ENCODE data around the gene PRMT2.
"Not testable (repeated sequence)": the region's sequence is repeated elsewhere in the genome, so short reads cannot be mapped to it uniquely, and the experiment has no call there.

Gene PRMT2

DNA sequence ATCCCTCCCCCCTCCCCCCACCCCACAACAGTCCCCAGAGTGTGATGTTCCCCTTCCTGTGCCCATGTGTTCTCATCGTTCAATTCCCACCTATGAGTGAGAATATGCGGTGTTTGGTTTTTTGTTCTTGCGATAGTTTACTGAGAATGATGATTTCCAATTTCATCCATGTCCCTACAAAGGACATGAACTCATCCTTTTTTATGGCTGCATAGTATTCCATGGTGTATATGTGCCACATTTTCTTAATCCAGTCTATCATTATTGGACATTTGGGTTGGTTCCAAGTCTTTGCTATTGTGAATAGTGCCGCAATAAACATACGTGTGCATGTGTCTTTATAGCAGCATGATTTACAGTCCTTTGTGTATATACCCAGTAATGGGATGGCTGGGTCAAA lies 33.4 kb downstream of the PRMT2 start:
- H3K36me3 ChIP-seq (ENCODE audit: control insufficient read depth in 1 of 2, insufficient read depth in 2 of 2, low read length in 2 of 2); H3K27me3 ChIP-seq (ENCODE audit: insufficient read depth, low read length); H3K27ac ChIP-seq (ENCODE audit: low read depth, low read length); H3K4me3 ChIP-seq (ENCODE audit: low read depth, low read length); H4K8ac ChIP-seq (ENCODE audit: low read depth, low read length); H3K79me2 ChIP-seq (ENCODE audit: control insufficient read depth, insufficient read depth, low read length, poor library complexity); H3K9me3 ChIP-seq (ENCODE audit: insufficient read depth, low read depth, low read length); H2AFZ ChIP-seq (ENCODE audit: insufficient read depth, low read length, poor library complexity); DNase-seq; H3K18ac ChIP-seq (ENCODE audit: low read length); H3K9ac ChIP-seq (ENCODE audit: low read length); H4K91ac ChIP-seq (ENCODE audit: low read depth, low read length); H4K12ac ChIP-seq (ENCODE audit: low read depth, low read length); H3K4ac ChIP-seq (ENCODE audit: low read depth, low read length); H3K79me1 ChIP-seq (ENCODE audit: low read length); H3K4me2 ChIP-seq (ENCODE audit: low read length); H3K23ac ChIP-seq (ENCODE audit: low read length); H2BK120ac ChIP-seq (ENCODE audit: insufficient read depth, low read length, poor library complexity); H2BK5ac ChIP-seq (ENCODE audit: low read depth, low read length, poor library complexity); H3K14ac ChIP-seq (ENCODE audit: low read length); H2AK5ac ChIP-seq (ENCODE audit: low read length); H3K4me1 ChIP-seq (ENCODE audit: control insufficient read depth in 1 of 2, insufficient read depth in 2 of 2, low read length in 2 of 2); H2BK12ac ChIP-seq (ENCODE audit: low read length): not testable (repeated sequence)
- WGBS (ENCODE audit: extremely low coverage, insufficient coverage, insufficient read length), result no CpG with 5 or more reads among the region's 5 CpGs

DNA sequence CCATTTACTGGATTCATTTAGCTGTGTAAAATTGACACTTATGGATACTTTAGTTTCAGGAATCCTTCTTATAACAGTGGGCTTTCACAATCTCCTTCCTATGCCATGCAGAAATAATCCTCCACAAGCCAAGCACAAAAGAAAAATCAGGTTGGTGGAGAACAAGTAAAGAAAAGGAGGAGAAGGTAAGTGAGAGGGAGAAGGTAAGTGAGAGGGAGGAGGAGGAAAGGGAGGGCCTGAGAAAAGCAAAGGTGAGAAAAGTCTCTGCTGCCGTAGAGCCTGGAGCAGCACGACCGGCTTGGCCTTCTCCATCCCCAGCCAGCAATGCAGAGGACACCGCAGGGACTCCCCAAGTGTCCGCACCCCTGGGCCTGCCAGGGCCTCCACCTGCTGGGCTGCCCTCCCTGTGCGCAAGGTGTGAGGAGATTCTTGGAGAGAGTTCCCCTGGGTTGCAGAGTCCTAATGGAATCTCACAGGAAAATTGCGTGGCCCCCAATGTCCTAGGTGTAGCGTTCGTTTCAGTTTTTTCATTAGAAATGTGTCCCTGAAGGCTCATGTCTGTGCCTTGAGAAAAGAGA lies 39.0 kb downstream of the PRMT2 start:
- Histone ChIP-seq H3K4ac (ENCODE audit: low read depth, low read length) (no peak overlapping the region), H4K12ac (ENCODE audit: low read depth, low read length) (no peak overlapping the region), H3K9ac (ENCODE audit: low read length) (no peak overlapping the region), H3K4me2 (ENCODE audit: low read length) (no peak overlapping the region), H3K79me2 (ENCODE audit: control insufficient read depth, insufficient read depth, low read length, poor library complexity) (no peaks in the 10 kb centered on the region), H3K4me1 (ENCODE audit: control insufficient read depth in 1 of 2, insufficient read depth in 2 of 2, low read length in 2 of 2) (no peaks in the 10 kb centered on the region), H4K8ac (ENCODE audit: low read depth, low read length) (no peak overlapping the region), H3K23ac (ENCODE audit: low read length) (no peak overlapping the region), H3K18ac (ENCODE audit: low read length) (no peak overlapping the region), H2BK120ac (ENCODE audit: insufficient read depth, low read length, poor library complexity) (no peak overlapping the region), H4K91ac (ENCODE audit: low read depth, low read length) (no peak overlapping the region), H3K79me1 (ENCODE audit: low read length) (no peaks in the 10 kb centered on the region), H2AK5ac (ENCODE audit: low read length) (no peak overlapping the region), H3K9me3 (ENCODE audit: insufficient read depth, low read depth, low read length) (no peaks in the 10 kb centered on the region), H3K4me3 (ENCODE audit: low read depth, low read length) (no peak overlapping the region), H2BK5ac (ENCODE audit: low read depth, low read length, poor library complexity) (no peak overlapping the region), H2AFZ (ENCODE audit: insufficient read depth, low read length, poor library complexity) (no peak overlapping the region), H2BK12ac (ENCODE audit: low read length) (no peak overlapping the region), H3K36me3 (ENCODE audit: control insufficient read depth in 1 of 2, insufficient read depth in 2 of 2, low read length in 2 of 2) (no peaks in the 10 kb centered on the region), H3K27ac (ENCODE audit: low read depth, low read length) (no peak overlapping the region), H3K27me3 (ENCODE audit: insufficient read depth, low read length) (no peaks in the 10 kb centered on the region), H3K14ac (ENCODE audit: low read length) (no peak overlapping the region)
- no peak for DNase-seq
- no CpG with 5 or more reads among the region's 9 CpGs for WGBS (ENCODE audit: extremely low coverage, insufficient coverage, insufficient read length)

DNA sequence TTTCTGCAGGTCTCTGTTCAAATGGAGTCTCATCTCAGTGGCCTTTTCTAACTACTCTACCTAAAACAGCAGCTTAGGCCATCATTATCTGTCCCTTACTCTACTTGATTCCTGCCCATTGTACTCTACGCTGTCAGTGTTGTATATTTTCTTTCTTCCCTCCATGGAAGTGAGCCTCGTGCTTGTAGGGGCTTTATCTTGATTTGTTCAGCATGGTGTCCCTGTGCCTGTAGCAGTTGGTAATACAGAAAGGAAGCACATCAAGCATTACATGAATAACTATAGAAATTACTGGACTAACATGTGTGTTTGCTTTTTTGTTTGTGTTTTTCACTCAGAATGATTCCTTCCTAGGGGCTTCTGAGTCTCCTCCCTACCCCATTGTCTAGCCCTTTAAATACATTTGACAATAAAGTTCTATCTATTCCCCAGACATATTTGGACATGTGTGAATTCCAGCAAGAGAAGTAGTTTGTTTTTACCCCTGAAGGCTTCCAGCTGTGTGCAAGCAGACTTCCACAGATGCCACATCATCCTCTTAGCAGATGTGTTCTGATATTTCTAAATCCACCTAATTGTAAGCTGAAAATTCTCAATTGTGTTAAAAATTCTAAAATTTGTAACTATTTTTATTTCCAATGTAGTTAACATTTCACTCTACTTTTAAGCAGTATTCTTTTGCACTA lies 40.3 kb downstream of the PRMT2 start:
- no peak overlapping the region for H2BK12ac ChIP-seq (ENCODE audit: low read length)
- no peak overlapping the region for H2BK5ac ChIP-seq (ENCODE audit: low read depth, low read length, poor library complexity)
- H2BK120ac ChIP-seq (ENCODE audit: insufficient read depth, low read length, poor library complexity), result no peak overlapping the region
- no peak overlapping the region for H4K12ac ChIP-seq (ENCODE audit: low read depth, low read length)
- no peak for DNase-seq
- no peaks in the 10 kb centered on the region for H3K27me3 ChIP-seq (ENCODE audit: insufficient read depth, low read length)
- H2AK5ac ChIP-seq (ENCODE audit: low read length), result no peak overlapping the region
- no peak overlapping the region for H3K27ac ChIP-seq (ENCODE audit: low read depth, low read length)
- no peak overlapping the region for H4K91ac ChIP-seq (ENCODE audit: low read depth, low read length)
- no peak overlapping the region for H3K4me3 ChIP-seq (ENCODE audit: low read depth, low read length)
- no peak overlapping the region for H3K9ac ChIP-seq (ENCODE audit: low read length)
- H4K8ac ChIP-seq (ENCODE audit: low read depth, low read length), result no peak overlapping the region
- no peak overlapping the region for H3K14ac ChIP-seq (ENCODE audit: low read length)
- no peak overlapping the region for H3K4me2 ChIP-seq (ENCODE audit: low read length)
- no peak overlapping the region for H2AFZ ChIP-seq (ENCODE audit: insufficient read depth, low read length, poor library complexity)
- H3K79me2 ChIP-seq (ENCODE audit: control insufficient read depth, insufficient read depth, low read length, poor library complexity), result no peaks in the 10 kb centered on the region
- no peaks in the 10 kb centered on the region for H3K4me1 ChIP-seq (ENCODE audit: control insufficient read depth in 1 of 2, insufficient read depth in 2 of 2, low read length in 2 of 2)
- WGBS (ENCODE audit: extremely low coverage, insufficient coverage, insufficient read length), result no CpG with 5 or more reads among the region's 2 CpGs
- no peaks in the 10 kb centered on the region for H3K79me1 ChIP-seq (ENCODE audit: low read length)
- H3K4ac ChIP-seq (ENCODE audit: low read depth, low read length), result no peak overlapping the region
- H3K18ac ChIP-seq (ENCODE audit: low read length), result no peak overlapping the region
- H3K9me3 ChIP-seq (ENCODE audit: insufficient read depth, low read depth, low read length), result no peaks in the 10 kb centered on the region
- H3K23ac ChIP-seq (ENCODE audit: low read length), result no peak overlapping the region
- H3K36me3 ChIP-seq (ENCODE audit: control insufficient read depth in 1 of 2, insufficient read depth in 2 of 2, low read length in 2 of 2), result no peaks in the 10 kb centered on the region

DNA sequence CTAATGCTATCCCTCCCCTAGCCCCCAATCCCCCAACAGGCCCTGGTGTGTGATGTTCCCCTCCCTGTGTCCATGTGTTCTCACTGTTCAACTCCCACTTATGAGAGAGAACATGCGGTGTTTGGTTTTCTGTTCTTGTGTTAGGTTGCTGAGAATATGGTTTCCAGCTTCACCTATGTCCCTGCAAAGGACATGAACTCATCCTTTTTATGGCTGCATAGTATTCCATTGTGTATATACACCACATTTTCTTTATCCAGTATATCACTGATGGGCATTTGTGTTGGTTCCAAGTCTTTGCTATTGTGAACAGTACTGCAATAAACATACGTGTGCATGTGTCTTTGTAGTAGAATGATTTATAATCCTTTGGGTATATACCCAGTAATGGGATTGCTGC lies 41.1 kb downstream of the PRMT2 start:
- H3K79me1 ChIP-seq (ENCODE audit: low read length); H4K8ac ChIP-seq (ENCODE audit: low read depth, low read length); H3K27me3 ChIP-seq (ENCODE audit: insufficient read depth, low read length); H2AK5ac ChIP-seq (ENCODE audit: low read length); H3K4me2 ChIP-seq (ENCODE audit: low read length); H2AFZ ChIP-seq (ENCODE audit: insufficient read depth, low read length, poor library complexity); H3K4me3 ChIP-seq (ENCODE audit: low read depth, low read length); H3K36me3 ChIP-seq (ENCODE audit: control insufficient read depth in 1 of 2, insufficient read depth in 2 of 2, low read length in 2 of 2); H3K14ac ChIP-seq (ENCODE audit: low read length); H3K9me3 ChIP-seq (ENCODE audit: insufficient read depth, low read depth, low read length); H3K4me1 ChIP-seq (ENCODE audit: control insufficient read depth in 1 of 2, insufficient read depth in 2 of 2, low read length in 2 of 2); H4K91ac ChIP-seq (ENCODE audit: low read depth, low read length); H2BK120ac ChIP-seq (ENCODE audit: insufficient read depth, low read length, poor library complexity); H2BK5ac ChIP-seq (ENCODE audit: low read depth, low read length, poor library complexity); H3K79me2 ChIP-seq (ENCODE audit: control insufficient read depth, insufficient read depth, low read length, poor library complexity); H3K23ac ChIP-seq (ENCODE audit: low read length); H3K27ac ChIP-seq (ENCODE audit: low read depth, low read length); H3K18ac ChIP-seq (ENCODE audit: low read length); H3K4ac ChIP-seq (ENCODE audit: low read depth, low read length); H2BK12ac ChIP-seq (ENCODE audit: low read length); H3K9ac ChIP-seq (ENCODE audit: low read length); H4K12ac ChIP-seq (ENCODE audit: low read depth, low read length); DNase-seq: not testable (repeated sequence)
- WGBS (ENCODE audit: extremely low coverage, insufficient coverage, insufficient read length), result no CpG with 5 or more reads among the region's 2 CpGs
